Measurements from ENCODE around the gene ARMH2.

Gene ARMH2

GRCh38 chr6:24798740-24799540 is at the start of gene ARMH2:
Gene ARMH2, minus strand, starts transcription at chr6:24798917. Its CDS starts 60 bp downstream, at chr6:24798857.
- DNase-seq = no peak

GRCh38 chr6:24848461-24848860 is 49.7 kb upstream of the ARMH2 start:
- DNase-seq = no peak

- no peak for DNase-seq
Measured at GRCh38 chr6:24847402-24847801, 48.7 kb upstream of the ARMH2 start.

- DNase-seq = no peak
Measured at GRCh38 chr6:24845578-24845977, 46.9 kb upstream of the ARMH2 start.

DNA sequence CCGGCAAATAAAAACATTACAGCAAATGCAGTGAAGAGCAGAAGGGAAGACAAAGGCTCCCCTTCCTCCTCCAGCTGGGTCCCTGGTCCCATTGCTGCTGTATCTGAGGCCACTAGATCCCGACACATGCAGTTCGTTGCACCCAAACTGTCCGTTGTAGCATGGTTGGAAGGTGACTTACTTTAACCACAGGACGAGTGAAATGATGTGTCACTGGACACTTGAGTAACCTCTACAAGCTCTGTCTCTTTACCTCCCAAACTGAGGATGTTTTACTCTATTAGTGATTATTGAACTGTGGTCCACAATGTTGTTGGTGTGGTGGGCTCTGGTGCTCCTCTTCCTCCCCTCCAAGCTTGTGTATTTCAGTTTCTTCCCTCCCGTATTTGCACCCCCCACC is 46.2 kb upstream of the ARMH2 start:
- DNase-seq = no peak

DNA sequence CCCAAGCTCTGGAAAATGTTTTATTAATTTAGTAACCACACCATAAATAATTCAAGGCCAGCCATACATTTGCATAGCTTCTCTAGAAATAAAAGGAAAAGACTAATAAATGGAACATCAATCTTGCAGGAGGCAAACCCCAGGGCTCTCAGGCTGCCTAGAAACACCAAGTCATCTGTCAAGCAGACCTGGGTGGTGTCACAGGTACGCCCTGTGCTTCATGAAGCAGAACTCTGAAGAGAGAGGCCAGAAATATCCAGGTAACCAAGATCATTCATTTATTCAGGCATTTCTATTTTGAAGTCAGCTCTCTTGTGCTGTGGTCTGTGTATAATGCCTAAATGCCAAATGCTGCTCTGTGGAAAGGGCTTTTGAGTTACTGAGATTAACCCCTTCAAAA is 45.3 kb upstream of the ARMH2 start:
- DNase-seq = no peak

- DNase-seq = no peak
Measured at GRCh38 chr6:24840187-24840586, 41.5 kb upstream of the ARMH2 start.

DNA sequence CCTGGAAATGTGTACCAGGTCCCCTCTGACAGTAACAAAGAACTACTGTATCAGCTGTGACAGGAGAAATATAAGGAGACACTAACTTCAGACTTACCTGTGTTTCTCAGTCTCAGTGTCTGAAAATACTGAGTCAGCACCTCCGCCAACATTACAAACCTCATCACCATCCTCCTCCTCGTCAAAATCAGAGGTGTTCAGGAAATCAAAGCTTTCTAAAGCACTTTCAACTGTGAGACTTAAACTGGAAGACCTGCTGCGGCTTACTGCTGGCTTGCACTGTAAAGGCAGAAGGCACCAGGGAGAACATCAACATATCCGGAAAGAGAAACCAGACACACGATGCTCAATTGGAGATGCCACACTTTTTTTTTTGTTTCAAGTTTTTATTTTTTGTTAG is 40.3 kb upstream of the ARMH2 start:
- no peak for DNase-seq

DNA sequence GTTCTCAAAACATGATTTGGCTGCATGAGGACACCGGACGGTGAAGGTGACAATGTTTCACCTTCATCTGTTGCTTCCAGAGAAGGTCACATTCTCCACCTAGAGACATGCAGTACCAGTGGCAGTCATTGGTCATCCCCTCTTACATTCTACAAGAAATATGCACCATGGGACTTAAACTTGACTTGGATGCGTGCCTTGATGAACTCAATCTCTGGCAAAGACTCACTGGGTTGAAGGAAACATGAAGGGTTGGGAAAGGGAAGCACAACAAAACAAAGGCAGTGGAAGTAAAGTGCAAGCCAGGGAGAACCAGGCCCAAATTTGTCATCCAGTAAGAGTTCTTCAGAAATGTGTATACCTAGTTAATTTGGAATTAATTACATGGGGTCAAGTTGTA is 39.4 kb upstream of the ARMH2 start:
- DNase-seq = no peak

- no peak for DNase-seq
Measured at GRCh38 chr6:24836109-24836508, 37.4 kb upstream of the ARMH2 start.

DNA sequence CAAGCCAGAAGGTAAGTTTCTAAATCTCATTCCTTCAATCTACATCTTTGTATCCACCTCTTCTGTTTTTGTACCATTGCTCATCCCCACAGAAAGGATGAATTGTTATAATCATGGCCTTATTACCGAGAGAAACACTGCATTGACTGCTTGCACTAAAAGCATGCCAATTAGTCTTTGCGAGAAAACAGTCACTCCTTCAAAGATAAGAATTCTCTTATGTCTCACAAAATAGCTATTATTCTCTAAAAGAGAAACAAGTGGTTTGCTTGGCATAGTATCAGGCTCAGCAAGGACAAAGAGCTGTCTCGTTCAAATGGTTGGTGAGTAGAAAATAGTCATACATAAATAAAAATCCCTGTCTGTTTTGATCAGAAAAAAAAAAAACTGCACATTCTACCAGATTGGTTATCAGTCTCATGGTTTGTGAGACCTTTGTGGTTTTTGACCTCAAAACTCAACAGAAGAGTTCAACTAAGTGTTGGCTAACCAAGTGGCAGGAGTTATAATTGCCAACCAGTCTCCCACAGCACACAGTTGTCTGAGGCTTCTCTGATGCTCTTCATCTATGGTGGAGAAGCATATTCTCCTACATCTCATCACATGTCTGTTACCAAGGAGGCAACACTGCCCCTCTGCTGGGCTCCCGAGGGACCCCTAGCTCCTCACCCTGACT is 35.1 kb upstream of the ARMH2 start:
- DNase-seq = no peak

DNA sequence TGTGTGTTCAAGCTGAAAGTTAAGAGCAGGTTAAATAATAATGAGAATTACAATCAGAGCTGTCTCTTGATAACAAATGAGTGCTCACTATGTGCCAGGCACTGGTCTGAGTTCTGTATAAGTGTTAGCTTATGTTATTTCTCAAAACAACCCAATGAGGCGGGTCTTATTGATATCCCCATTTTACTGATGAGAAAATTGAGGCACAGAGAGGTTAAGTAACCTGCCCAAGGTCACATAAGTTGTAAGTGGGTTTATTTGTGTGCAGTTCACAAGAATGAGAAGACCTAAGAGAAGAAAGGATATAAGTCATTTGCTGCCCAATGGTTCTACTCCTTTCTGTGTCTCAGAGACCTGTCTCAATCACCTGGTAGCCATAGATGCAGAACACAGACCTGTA is 34.1 kb upstream of the ARMH2 start:
- no peak for DNase-seq

- DNase-seq = no peak
Measured at GRCh38 chr6:24831771-24832716, 33.3 kb upstream of the ARMH2 start.

- DNase-seq = no peak
Measured at GRCh38 chr6:24829657-24830056, 30.9 kb upstream of the ARMH2 start.

- no peak for DNase-seq
Measured at GRCh38 chr6:24827970-24828369, 29.3 kb upstream of the ARMH2 start.

DNA sequence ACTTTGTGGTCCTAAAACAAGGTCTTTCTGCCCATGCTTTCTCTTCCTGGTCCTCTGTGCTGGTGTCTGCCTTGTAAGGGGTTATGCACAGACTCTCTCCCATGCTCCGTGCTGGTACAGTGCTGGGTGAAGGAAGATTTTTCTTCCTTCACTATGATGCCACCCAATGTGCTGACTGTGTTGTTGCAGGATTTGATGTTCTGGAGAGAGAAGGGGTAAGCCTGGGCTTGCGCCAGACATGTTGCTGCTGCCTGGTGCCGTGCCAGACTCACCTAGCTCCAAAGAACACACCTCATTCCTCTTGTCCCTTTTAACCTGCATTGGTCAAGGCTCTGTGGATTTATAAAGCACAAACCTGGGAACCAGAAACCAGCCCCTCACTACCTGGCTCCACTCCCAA is 28.4 kb upstream of the ARMH2 start:
- DNase-seq = no peak

- DNase-seq = no peak
Measured at GRCh38 chr6:24825130-24825630, 26.5 kb upstream of the ARMH2 start.

DNA sequence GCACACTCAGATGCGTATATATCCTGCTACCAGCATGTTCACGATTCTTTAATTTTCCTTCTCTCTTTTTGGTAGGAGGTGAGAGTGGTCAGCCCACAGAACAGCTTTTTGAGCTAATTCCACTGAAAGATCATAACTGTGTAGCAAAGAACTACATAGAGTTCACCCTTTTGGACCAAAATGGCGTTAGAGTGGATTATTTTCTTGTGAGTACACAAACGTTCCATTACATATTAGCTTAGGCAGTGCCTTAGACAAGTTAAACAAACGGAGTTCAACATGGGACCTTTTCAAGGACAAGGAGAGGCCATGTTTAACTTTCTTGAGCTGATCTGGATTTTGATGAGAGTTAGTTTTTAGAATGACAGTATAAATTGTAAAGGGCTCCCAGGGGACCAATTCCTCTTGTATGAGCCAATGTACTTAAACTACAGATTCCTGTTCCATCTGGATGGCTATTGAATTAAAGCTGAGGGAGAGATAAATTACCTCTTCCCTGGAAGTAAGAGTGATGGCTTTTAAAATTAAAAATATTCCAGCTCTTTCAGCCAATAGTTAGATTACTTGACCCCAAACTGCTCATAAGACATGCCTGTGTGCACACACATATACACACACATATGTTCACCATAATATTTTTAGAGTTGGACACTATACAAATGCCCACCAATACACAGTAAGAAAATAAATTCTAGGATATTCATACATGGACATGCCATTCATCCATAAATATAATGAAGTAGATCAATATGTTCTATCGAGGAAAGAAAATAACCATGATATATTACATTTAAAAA is 25.6 kb upstream of the ARMH2 start:
- DNase-seq = no peak

GRCh38 chr6:24823185-24823584 is 24.5 kb upstream of the ARMH2 start:
- no peak for DNase-seq

DNA sequence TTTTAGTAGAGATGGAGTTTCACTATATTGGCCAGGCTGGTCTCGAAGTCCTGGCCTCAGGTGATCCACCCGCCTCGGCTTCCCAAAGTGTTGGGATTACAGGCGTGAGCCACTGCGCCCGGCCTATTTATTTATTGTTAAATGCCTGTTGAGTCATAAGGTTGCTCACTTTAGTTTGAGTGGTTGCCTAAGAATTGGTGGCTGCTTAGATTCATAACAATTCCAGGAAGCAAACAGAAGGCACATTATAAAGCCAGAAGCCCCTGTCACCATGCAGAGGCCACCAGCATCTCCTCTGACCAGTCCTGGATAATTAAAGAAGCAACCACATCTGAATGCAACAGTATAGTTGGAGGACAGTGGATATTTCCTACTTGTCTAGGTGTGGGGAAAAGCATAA is 24.0 kb upstream of the ARMH2 start:
- no peak for DNase-seq

GRCh38 chr6:24821860-24822444 is 23.2 kb upstream of the ARMH2 start:
- DNase-seq = no peak

GRCh38 chr6:24818346-24818745 is 19.6 kb upstream of the ARMH2 start:
- no peak for DNase-seq
